Measurements from ENCODE around the gene USP6NL. TPM values are rescaled to one million over a fixed set of nuclear protein-coding genes. Genes with fewer than 3 reads are reported as not detected.
"Not testable (repeated sequence)": the region's sequence is repeated elsewhere in the genome, so short reads cannot be mapped to it uniquely, and the experiment has no call there.

Gene USP6NL
- total and polyA plus RNA-seq, 3 experiments from 2014 or later: 1.3 to 3.2 (median 1.9) TPM

- CTCF ChIA-PET: no interaction called here
- Histone ChIP-seq H3K4me3 (ENCODE audit: low read length) (no peak overlapping the region), H3K36me3 (ENCODE audit: insufficient read depth, low read length) (no peaks in the 10 kb centered on the region), H3K9me3 (ENCODE audit: low read length) (no peaks in the 10 kb centered on the region), H3K4me1 (ENCODE audit: insufficient read depth, low read length) (peaks cover 5% of the 10 kb centered on the region), H3K27me3 (ENCODE audit: insufficient read depth, low read length, poor library complexity, severe bottlenecking) (no peaks in the 10 kb centered on the region), H3K27ac (ENCODE audit: low read depth, low read length) (no peak overlapping the region)
- POLR2A ChIA-PET: no interaction called here
- Mint-ChIP-seq H3K4me3 (peak overlapping the region; percentile 39 to 76 (median 71)), H3K27me3 (peaks cover 5 to 8% of the 10 kb centered on the region in 2 donors), H3K9me3 (no peaks in the 10 kb centered on the region), H3K27ac (peak overlapping the region in 6 of 8 donors; percentile 8 to 70 (median 27)), H3K36me3 (no peaks in the 10 kb centered on the region), H3K4me1 (peaks cover 12 to 22% (median 20%) of the 10 kb centered on the region in 3 donors)
- no peak for DNase-seq
Measured at GRCh38 chr10:11440250-11441150, 170.9 kb downstream of the USP6NL start.

GRCh38 chr10:11439523-11440053 lies 171.9 kb downstream of the USP6NL start:
- Mint-ChIP-seq H3K4me3 (peak overlapping the region in 3 of 7 donors; percentile 39 to 76 (median 71)), H3K9me3 (no peaks in the 10 kb centered on the region), H3K27ac (no peak overlapping the region), H3K27me3 (peaks cover 5 to 8% of the 10 kb centered on the region in 2 donors), H3K4me1 (peaks cover 12 to 22% (median 20%) of the 10 kb centered on the region in 3 donors), H3K36me3 (no peaks in the 10 kb centered on the region)
- Histone ChIP-seq H3K27ac (ENCODE audit: low read depth, low read length) (no peak overlapping the region), H3K27me3 (ENCODE audit: insufficient read depth, low read length, poor library complexity, severe bottlenecking) (no peaks in the 10 kb centered on the region), H3K9me3 (ENCODE audit: low read length) (no peaks in the 10 kb centered on the region), H3K36me3 (ENCODE audit: insufficient read depth, low read length) (no peaks in the 10 kb centered on the region), H3K4me3 (ENCODE audit: low read length) (no peak overlapping the region), H3K4me1 (ENCODE audit: insufficient read depth, low read length) (peaks cover 5% of the 10 kb centered on the region)
- ChIA-PET CTCF (no interaction called here), POLR2A (no interaction called here)
- no peak for DNase-seq

GRCh38 chr10:11437391-11438142 lies 173.9 kb downstream of the USP6NL start:
- CTCF ChIA-PET: no interaction called here
- POLR2A ChIA-PET: no interaction called here
- Mint-ChIP-seq H3K9me3 (no peaks in the 10 kb centered on the region), H3K27ac (peak overlapping the region in 2 of 8 donors; percentile 16 to 54), H3K4me1 (peaks cover 12 to 22% (median 20%) of the 10 kb centered on the region in 3 donors), H3K27me3 (peaks cover 2 to 8% of the 10 kb centered on the region in 2 donors), H3K36me3 (no peaks in the 10 kb centered on the region), H3K4me3 (no peak overlapping the region)
- no peak overlapping the region for H3K27ac ChIP-seq (ENCODE audit: low read depth, low read length)
- peaks cover 5% of the 10 kb centered on the region for H3K4me1 ChIP-seq (ENCODE audit: insufficient read depth, low read length)
- H3K36me3 ChIP-seq (ENCODE audit: insufficient read depth, low read length): no peaks in the 10 kb centered on the region
- H3K9me3 ChIP-seq (ENCODE audit: low read length): no peaks in the 10 kb centered on the region
- DNase-seq: no peak
- H3K27me3 ChIP-seq (ENCODE audit: insufficient read depth, low read length, poor library complexity, severe bottlenecking): no peaks in the 10 kb centered on the region
- H3K4me3 ChIP-seq (ENCODE audit: low read length): no peak overlapping the region

- CTCF ChIA-PET; H3K9me3 Mint-ChIP-seq; H3K27me3 Mint-ChIP-seq; H3K9me3 ChIP-seq (ENCODE audit: low read length); H3K27ac ChIP-seq (ENCODE audit: low read depth, low read length); POLR2A ChIA-PET; DNase-seq; H3K36me3 ChIP-seq (ENCODE audit: insufficient read depth, low read length); H3K36me3 Mint-ChIP-seq; H3K27ac Mint-ChIP-seq; H3K4me1 ChIP-seq (ENCODE audit: insufficient read depth, low read length); H3K4me3 Mint-ChIP-seq; H3K27me3 ChIP-seq (ENCODE audit: insufficient read depth, low read length, poor library complexity, severe bottlenecking); H3K4me3 ChIP-seq (ENCODE audit: low read length): not testable (repeated sequence)
- H3K4me1 Mint-ChIP-seq: peaks cover 10 to 19% (median 18%) of the 10 kb centered on the region in 3 donors
Measured at GRCh38 chr10:11436445-11436844, 175.0 kb downstream of the USP6NL start.

- Mint-ChIP-seq H3K4me1 (peaks cover 8 to 16% (median 14%) of the 10 kb centered on the region in 3 donors), H3K36me3 (peaks cover 0 to 2% (median 0%) of the 10 kb centered on the region in 3 donors), H3K9me3 (no peaks in the 10 kb centered on the region), H3K27ac (no peak overlapping the region), H3K4me3 (no peak overlapping the region), H3K27me3 (peaks cover 2 to 5% of the 10 kb centered on the region in 2 donors)
- Histone ChIP-seq H3K27me3 (ENCODE audit: insufficient read depth, low read length, poor library complexity, severe bottlenecking) (no peaks in the 10 kb centered on the region), H3K36me3 (ENCODE audit: insufficient read depth, low read length) (no peaks in the 10 kb centered on the region), H3K4me1 (ENCODE audit: insufficient read depth, low read length) (peaks cover 5% of the 10 kb centered on the region), H3K9me3 (ENCODE audit: low read length) (no peaks in the 10 kb centered on the region), H3K4me3 (ENCODE audit: low read length) (no peak overlapping the region), H3K27ac (ENCODE audit: low read depth, low read length) (no peak overlapping the region)
- POLR2A ChIA-PET: no interaction called here
- no peak for DNase-seq
- CTCF ChIA-PET: no interaction called here
Measured at GRCh38 chr10:11435581-11435981, 175.9 kb downstream of the USP6NL start.

- Mint-ChIP-seq H3K27ac (no peak overlapping the region), H3K9me3 (peaks cover 0 to 3% (median 0%) of the 10 kb centered on the region in 5 donors), H3K27me3 (peaks cover under 1 to 5% of the 10 kb centered on the region in 2 donors), H3K4me3 (no peak overlapping the region), H3K4me1 (peaks cover 0 to 4% (median 3%) of the 10 kb centered on the region in 3 donors), H3K36me3 (peaks cover 0 to 7% (median 0%) of the 10 kb centered on the region in 3 donors)
- Histone ChIP-seq H3K4me3 (ENCODE audit: low read length) (no peak overlapping the region), H3K27me3 (ENCODE audit: insufficient read depth, low read length, poor library complexity, severe bottlenecking) (no peaks in the 10 kb centered on the region), H3K9me3 (ENCODE audit: low read length) (no peaks in the 10 kb centered on the region), H3K27ac (ENCODE audit: low read depth, low read length) (no peak overlapping the region), H3K4me1 (ENCODE audit: insufficient read depth, low read length) (no peaks in the 10 kb centered on the region), H3K36me3 (ENCODE audit: insufficient read depth, low read length) (no peaks in the 10 kb centered on the region)
- no peak for DNase-seq
- CTCF ChIA-PET: no interaction called here
- POLR2A ChIA-PET: no interaction called here
Measured at GRCh38 chr10:11434324-11434723, 177.1 kb downstream of the USP6NL start.

- CTCF ChIA-PET: no interaction called here
- H3K36me3 Mint-ChIP-seq: peaks cover 0 to 12% (median 0%) of the 10 kb centered on the region in 3 donors
- H3K4me3 Mint-ChIP-seq: no peak overlapping the region
- POLR2A ChIA-PET: no interaction called here
- no peak for DNase-seq
- no peaks in the 10 kb centered on the region for H3K4me1 Mint-ChIP-seq
- H3K27me3 Mint-ChIP-seq: peaks cover 0 to 3% of the 10 kb centered on the region in 2 donors
- no peak overlapping the region for H3K27ac ChIP-seq (ENCODE audit: low read depth, low read length)
- no peaks in the 10 kb centered on the region for H3K36me3 ChIP-seq (ENCODE audit: insufficient read depth, low read length)
- no peak overlapping the region for H3K27ac Mint-ChIP-seq
- no peaks in the 10 kb centered on the region for H3K4me1 ChIP-seq (ENCODE audit: insufficient read depth, low read length)
- H3K9me3 Mint-ChIP-seq: peaks cover 0 to 3% (median 0%) of the 10 kb centered on the region in 5 donors
- H3K9me3 ChIP-seq (ENCODE audit: low read length): no peaks in the 10 kb centered on the region
- H3K4me3 ChIP-seq (ENCODE audit: low read length): no peak overlapping the region
- no peaks in the 10 kb centered on the region for H3K27me3 ChIP-seq (ENCODE audit: insufficient read depth, low read length, poor library complexity, severe bottlenecking)
Measured at GRCh38 chr10:11433657-11434056, 177.8 kb downstream of the USP6NL start.

GRCh38 chr10:11431216-11431555 lies 180.3 kb downstream of the USP6NL start:
- peaks cover 0 to 3% of the 10 kb centered on the region in 2 donors for H3K27me3 Mint-ChIP-seq
- no peak overlapping the region for H3K4me3 ChIP-seq (ENCODE audit: low read length)
- H3K9me3 Mint-ChIP-seq: peaks cover 0 to 4% (median 2%) of the 10 kb centered on the region in 5 donors
- no peak overlapping the region for H3K27ac Mint-ChIP-seq
- CTCF ChIA-PET: no interaction called here
- POLR2A ChIA-PET: no interaction called here
- peaks cover 2 to 3% (median 3%) of the 10 kb centered on the region in 3 donors for H3K4me1 Mint-ChIP-seq
- peaks cover 0 to 24% (median 0%) of the 10 kb centered on the region in 3 donors for H3K36me3 Mint-ChIP-seq
- peaks cover 2% of the 10 kb centered on the region for H3K9me3 ChIP-seq (ENCODE audit: low read length)
- DNase-seq: no peak
- H3K4me1 ChIP-seq (ENCODE audit: insufficient read depth, low read length): no peaks in the 10 kb centered on the region
- H3K27ac ChIP-seq (ENCODE audit: low read depth, low read length): no peak overlapping the region
- H3K27me3 ChIP-seq (ENCODE audit: insufficient read depth, low read length, poor library complexity, severe bottlenecking): no peaks in the 10 kb centered on the region
- no peak overlapping the region for H3K4me3 Mint-ChIP-seq
- H3K36me3 ChIP-seq (ENCODE audit: insufficient read depth, low read length): no peaks in the 10 kb centered on the region

Measured in CD8-positive, alpha-beta memory T cell (primary cell).